HT1080 (cell line): ENCODE results near the gene GTF2A1. TPM values are rescaled to one million over a fixed set of nuclear protein-coding genes. Genes with fewer than 3 reads are reported as not detected.
"Not testable (repeated sequence)": the region's sequence is repeated elsewhere in the genome, so short reads cannot be mapped to it uniquely, and the experiment has no call there.

Source experiments
- DNase-seq: peaks from one replicate; pipeline ENCODE4 v3.0.0-alpha.2; 2015; ENCODE audit warnings: low read depth
- total RNA-seq: library from RNA; depleted of rRNA; stranded (reverse); fragments of >200 nt; shearing (Covaris generic); gene quantifications from 2 replicates; pipeline ENCODE4 v1.2.3, GENCODE V29; 2014

GTF2A1 gene
- total RNA-seq, 1 experiment from 2014 or later, result 28.1 TPM

DNA sequence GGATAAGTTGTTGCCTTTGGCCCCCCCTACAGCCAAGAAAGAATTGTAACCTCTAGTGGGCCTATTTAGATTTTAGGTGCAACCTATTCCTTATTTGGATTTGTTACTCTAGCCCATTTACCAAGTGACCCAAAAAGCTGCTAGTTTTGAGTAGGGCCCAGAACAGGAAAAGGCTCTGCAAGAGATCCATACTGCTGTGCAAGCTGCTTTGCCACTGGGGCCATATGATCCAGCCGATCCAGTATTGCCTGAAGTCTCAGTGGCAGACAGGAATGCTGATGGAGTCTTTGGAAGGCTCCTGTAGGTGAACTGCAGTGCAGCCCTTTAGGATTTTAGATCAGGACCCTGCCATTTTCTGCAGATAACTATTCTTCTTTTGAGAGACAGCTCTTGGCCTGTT lies 12.9 kb upstream of the GTF2A1 start:
- DNase-seq, result no peak

GRCh38 chr14:81231540-81231939 lies 10.8 kb upstream of the GTF2A1 start:
- DNase-seq, result no peak

DNA sequence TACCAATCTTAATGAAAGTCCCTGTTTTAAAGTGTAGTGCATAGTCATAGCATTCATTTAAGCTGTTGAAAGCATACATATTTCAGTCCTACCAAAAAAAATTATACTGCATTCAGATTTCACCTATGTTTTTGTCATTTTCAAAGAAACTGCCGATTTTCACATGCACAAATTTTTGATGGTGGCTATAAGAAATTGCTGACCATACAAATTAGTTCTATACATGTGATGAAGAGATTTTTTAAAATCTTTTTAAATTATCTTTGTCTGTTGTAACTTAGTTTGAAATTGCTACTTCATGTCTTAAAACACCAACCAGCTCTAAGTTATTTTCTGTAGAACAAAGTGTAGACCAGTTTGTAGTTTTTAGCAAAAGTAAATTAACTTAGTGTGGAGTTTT lies 3.5 kb upstream of the GTF2A1 start:
- no peak for DNase-seq

DNA sequence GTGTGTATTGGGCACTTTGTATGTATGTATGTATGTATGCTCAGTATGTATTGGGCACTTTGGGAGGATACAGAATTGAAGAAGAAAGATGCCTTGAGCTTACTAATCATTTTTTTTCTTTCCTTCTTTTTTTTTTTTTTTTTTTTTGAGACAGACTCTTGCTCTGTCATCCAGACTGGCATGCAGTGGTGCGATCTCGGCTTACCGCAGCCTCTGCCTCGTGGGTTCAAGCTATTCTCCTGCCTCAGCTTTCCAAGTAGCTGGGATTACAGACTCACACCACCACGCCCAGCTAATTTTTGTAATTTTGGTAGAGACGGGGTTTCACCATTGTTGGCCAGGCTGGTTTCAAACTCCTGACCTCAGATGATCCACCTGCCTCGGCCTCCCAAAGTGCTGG lies 3.0 kb upstream of the GTF2A1 start:
- not testable (repeated sequence) for DNase-seq

DNA sequence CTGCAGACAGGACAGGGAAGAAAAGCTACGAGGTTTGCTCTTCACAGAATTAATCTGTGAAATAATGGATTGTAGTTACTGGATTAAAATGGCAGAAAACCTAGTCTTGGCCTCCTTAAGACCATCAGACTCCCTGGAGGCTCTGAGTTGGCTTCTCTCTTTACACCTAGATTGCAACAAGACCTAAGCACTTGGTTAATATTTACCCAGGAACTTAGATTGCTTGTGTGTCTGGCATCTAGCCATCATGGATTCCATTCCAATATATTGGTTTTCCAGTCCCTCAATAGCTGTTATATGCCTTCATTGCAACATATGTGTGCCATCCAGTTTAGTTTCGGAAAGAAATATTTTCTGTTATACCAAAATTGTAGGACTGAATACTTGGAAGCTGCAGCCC lies 1.9 kb upstream of the GTF2A1 start:
- no peak for DNase-seq

GRCh38 chr14:81222126-81222525 lies 1.4 kb upstream of the GTF2A1 start:
- DNase-seq, result no peak

DNA sequence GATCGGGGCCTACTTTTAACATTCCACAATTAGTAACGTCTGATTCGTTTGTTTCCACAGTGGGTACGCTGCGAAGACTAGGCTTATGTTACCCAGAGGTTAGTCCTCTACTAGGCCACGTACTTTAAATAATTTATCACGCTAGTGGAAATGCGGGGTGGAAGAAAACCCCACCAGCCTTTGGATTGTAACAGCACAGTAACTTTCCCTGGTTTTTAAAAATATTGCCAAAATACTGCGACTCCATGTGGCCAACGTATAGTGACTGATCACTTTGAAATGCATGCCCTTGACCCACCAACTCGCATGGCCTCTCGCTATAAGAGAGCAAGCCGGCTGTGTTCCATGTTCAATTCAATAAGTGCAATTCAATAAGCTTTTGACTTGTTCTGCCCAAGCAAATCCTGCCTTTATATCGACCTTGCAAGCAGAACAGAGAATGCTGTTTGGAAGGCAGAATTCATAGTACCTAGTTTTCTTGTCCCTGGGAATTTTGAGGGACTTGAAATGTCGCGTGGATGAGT lies 882 bp upstream of the GTF2A1 start:
- DNase-seq, result no peak

DNA sequence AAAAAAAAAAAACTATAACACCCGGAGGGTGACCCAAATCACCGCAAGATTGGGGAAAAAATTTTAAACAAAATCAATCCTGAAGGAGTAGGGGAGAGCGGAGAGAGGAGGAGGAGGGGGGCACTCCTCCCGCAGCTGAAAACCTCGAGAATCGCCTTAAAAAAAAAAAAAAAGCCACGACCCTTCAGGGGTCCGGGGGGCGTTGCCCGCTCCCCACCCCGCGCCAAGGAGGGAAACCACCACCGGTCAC lies 254 bp downstream of the GTF2A1 start:
- no peak for DNase-seq

GRCh38 chr14:81219759-81220579 lies 790 bp downstream of the GTF2A1 start:
- no peak for DNase-seq

DNA sequence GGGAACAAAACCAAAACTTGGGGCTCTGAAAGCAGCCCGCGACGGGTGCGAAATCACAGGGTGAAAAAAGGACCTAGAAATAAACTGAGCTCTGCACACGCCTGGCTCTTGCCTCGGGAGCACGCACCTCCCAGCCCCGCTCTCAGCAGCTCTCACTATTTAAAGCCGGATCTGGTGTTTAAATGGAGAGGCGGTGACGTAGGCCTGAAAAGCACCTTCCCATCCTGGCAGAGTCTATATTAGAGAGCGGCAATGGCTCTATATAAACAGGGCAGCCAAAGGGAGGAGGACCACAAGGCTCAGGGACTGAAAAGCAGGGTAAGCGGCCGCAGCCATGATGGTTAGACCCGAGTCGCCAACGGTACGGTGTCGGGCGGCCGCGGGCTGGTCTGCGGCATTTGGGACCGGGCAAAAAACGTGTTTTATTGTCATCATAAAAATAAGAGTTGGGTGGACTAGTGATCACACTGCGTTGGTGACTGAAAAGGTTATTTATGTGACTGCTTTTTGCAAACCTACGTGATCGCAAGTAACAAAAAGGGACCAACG lies 1.5 kb downstream of the GTF2A1 start:
- DNase-seq, result peak; percentile 95

- no peak for DNase-seq
Measured at GRCh38 chr14:81211844-81212243, 8.9 kb downstream of the GTF2A1 start.

DNA sequence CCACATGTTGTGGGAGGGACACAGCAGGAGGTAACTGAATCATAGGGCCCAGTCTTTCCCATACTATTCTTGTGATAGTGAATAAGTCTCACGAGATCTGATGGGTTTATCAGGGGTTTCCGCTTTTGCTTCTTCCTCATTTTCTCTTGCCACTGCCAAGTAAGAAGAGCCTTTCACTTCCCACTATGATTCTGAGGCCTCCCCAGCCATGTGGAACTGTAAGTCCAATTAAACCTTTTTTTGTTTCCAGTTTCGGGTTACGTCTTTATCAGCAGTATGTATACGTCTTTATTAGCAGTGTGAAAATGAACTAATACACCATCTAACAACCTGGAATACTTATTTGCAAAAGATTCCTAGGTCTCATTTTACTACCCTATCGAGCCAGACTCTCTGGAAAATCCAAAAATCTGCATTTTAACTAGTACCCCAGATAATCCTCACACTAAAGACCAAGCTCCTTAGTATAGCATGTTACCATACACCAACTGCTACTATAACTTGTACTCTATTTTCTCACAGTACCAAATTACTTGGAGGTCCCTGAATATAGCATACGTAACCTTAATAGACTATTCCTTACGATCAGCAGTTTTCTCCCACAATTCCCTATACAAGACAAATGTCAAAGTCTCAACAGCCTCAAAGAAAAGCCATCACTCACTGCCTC lies 11.5 kb downstream of the GTF2A1 start:
- peak; percentile 12 for DNase-seq

DNA sequence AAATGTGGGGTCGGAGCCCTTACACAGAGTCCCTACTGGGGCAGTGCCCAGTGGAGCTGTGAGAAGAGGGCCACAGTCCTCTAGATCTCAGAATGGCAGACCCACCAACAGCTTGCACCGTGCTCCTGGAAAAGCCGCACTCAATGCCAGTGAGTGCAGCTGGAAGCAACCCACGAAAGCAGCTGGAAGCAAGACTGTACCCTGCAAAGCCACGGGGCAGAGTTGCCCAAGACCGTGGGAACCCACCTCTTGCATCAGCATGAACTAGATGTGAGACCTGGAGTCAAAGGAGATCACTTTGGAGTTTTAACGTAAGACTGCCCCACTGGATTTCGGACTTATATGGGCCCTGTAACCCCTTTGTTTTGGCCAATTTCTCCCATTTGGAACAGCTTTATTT lies 12.3 kb downstream of the GTF2A1 start:
- no peak for DNase-seq

- peak; percentile 55 for DNase-seq
Measured at GRCh38 chr14:81206115-81206514, 14.6 kb downstream of the GTF2A1 start.

DNA sequence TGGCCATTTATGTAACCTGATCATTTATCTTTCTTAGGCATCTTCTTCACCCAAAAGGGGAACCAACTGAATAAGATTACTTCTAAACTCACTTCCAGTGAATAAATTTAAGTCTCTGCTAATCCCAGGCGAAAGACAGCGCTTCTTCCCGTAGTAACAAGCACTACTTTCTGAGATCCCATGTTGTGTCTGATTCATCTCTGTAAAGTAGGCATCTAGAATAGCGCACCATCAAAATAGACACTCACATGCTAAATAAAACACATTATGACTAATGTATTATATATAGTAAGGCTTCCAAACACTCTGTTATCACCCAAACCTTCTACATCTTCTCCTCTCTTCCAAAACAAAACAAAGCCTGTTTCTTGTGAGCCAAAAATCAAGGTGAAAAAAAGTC lies 15.1 kb downstream of the GTF2A1 start:
- DNase-seq, result no peak

- DNase-seq, result no peak
Measured at GRCh38 chr14:81200054-81200453, 20.7 kb downstream of the GTF2A1 start.

DNA sequence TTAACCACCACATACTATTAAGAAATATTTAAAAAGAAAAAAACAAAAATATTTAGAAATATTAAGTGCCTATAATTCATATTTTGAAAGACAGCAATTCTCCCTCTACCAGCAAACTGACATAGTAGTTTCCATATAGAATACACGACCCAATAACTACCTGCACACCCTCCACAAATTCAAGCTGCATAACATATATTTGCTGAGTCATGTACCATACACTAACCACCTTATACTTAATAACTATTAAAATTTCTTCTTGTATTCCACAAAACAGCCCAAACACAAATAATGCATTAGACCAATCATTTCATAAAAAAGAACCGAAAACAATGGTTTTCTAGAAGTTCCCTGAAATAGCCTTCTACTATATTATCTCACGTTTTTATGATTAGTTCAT lies 21.7 kb downstream of the GTF2A1 start:
- DNase-seq, result no peak

- no peak for DNase-seq
Measured at GRCh38 chr14:81198651-81199050, 22.1 kb downstream of the GTF2A1 start.

DNA sequence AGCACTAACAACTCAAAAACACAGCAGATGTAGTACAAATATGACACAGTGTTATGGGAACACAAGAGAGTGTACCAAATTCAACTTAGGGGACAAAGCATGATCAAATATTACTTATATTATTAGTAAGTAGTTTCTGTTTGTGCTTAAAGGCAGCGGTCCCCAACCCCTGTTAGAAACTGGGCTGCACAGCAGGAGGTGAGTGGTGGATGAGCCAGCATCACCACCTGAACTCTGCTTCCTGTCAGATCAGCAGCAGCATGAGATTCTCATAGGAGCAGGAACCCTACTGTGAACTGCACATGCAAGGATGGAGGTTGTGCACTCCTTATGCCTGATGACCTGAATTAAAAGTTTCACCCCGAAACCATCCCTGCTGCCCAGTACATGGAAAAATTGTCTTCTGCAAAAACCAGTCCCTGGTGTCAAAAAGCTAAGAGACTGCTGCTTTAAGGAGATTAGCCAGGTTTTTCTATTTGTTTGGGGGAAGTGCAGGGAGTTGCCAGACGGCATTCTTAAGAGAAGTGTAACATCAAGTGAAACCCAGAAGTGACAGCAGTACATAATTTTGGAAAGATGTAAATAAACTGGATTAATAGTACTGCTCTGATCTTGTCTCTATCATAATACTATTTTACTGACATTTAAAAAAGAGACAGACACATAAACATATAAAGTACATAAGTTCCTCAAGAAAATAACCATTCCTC lies 26.7 kb downstream of the GTF2A1 start:
- DNase-seq, result peak; percentile 27

- DNase-seq, result no peak
Measured at GRCh38 chr14:81192594-81192993, 28.2 kb downstream of the GTF2A1 start.

DNA sequence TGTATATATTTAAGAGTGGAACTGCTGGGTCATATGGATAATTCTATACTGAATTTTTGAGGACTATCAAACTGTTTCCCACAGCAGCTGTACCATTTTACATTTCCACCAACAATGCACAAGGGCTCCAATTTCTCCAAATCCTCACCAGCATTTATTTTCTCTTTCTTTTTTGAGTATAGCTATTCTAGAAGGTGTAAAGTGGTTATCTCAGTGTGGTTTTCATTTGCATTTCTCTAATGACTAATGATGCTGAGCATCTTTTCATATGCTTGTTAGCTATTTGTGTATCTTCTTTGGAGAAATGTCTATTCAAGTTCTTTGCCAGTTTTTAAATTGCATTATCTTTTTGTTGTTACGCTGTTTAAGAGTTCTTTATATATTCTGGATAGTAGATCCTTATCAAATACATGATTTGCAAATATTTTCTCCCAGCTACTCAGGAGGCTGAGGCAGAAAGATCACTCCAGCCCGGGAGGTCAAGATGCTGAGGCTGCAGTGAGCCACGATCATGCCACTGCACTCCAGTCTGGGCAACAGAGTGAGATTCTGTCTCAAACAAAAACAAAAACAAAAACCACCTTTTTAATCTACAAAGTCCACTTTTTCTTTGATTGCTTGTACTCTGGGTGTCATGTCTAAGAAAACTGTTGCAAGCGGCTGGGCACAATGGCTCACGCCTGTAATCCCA lies 32.8 kb downstream of the GTF2A1 start:
- no peak for DNase-seq

GRCh38 chr14:81179631-81180030 lies 41.1 kb downstream of the GTF2A1 start:
- DNase-seq, result no peak
